Progenitor cell of endocrine pancreas (in vitro differentiated cells): ENCODE measurements around the gene CEP250. TPM values are rescaled to one million over a fixed set of nuclear protein-coding genes. Genes with fewer than 3 reads are reported as not detected.

Experiments
- DNase-seq: peaks from one replicate; pipeline ENCODE4 v3.0.0; 2021; ENCODE audit warnings: low spot score; ENCODE audit not compliant: unreplicated experiment
- H3K27ac Mint-ChIP-seq: 2 replicates; pipeline ENCODE4 v1.8.0; 2021; ENCODE audit warnings: mild to moderate bottlenecking, moderate library complexity, mixed read lengths
- H3K27me3 Mint-ChIP-seq: 2 replicates; pipeline ENCODE4 v1.8.0; 2021; ENCODE audit warnings: mixed read lengths
- H3K36me3 Mint-ChIP-seq: 2 replicates; pipeline ENCODE4 v1.8.0; 2022; ENCODE audit warnings: mixed read lengths; ENCODE audit not compliant: insufficient read depth
- H3K4me1 Mint-ChIP-seq: 2 replicates; pipeline ENCODE4 v1.8.0; 2021; ENCODE audit warnings: low read depth, mixed read lengths
- H3K4me3 Mint-ChIP-seq: 2 replicates; pipeline ENCODE4 v1.8.0; 2021; ENCODE audit warnings: low read depth, mild to moderate bottlenecking, moderate library complexity, mixed read lengths
- H3K9me3 Mint-ChIP-seq: 2 replicates; pipeline ENCODE4 v1.8.0; 2021; ENCODE audit warnings: low read depth, mixed read lengths
- CTCF ChIP-seq: fragments of 200-600 bp; sonication (generic); IDR thresholded peaks from one replicate; pipeline ENCODE4 v1.5.0; 2021; ENCODE audit warnings: antibody characterized with exemption, mild to moderate bottlenecking; ENCODE audit not compliant: unreplicated experiment
- microRNA-seq: library from miRNA; unstranded; fragments of <30 nt; microRNA quantifications from one replicate; pipeline ENCODE4 v1.1.0, GENCODE V29; 2020; ENCODE audit warnings: borderline number of aligned reads; ENCODE audit not compliant: unreplicated experiment
- total RNA-seq: library from RNA; stranded (reverse); gene quantifications from 2 replicates; pipeline ENCODE4 v1.2.1, GENCODE V29; 2021

CEP250 gene
- total RNA-seq, 1 donor from 2014 or later: 76.9 TPM

GRCh38 chr20:35564905-35565304, 109.5 kb downstream of the CEP250 start:
- TF ChIP-seq CTCF: no peak
- H3K36me3 Mint-ChIP-seq: no peaks in the 10 kb centered on the region
- H3K9me3 Mint-ChIP-seq: no peaks in the 10 kb centered on the region
- no peak overlapping the region for H3K4me3 Mint-ChIP-seq
- DNase-seq: no peak
- H3K27me3 Mint-ChIP-seq: no peaks in the 10 kb centered on the region
- H3K4me1 Mint-ChIP-seq: peaks cover 2% of the 10 kb centered on the region
- no peak overlapping the region for H3K27ac Mint-ChIP-seq

- H3K4me1 Mint-ChIP-seq: peaks cover 2% of the 10 kb centered on the region
- no peak overlapping the region for H3K27ac Mint-ChIP-seq
- no peak for DNase-seq
These were observed 113.2 kb downstream of the CEP250 start for GRCh38 chr20:35568645-35569044.

More at GRCh38 chr20:35568645-35569044, 113.2 kb downstream of the CEP250 start:
- TF ChIP-seq CTCF: peak; percentile 53
- H3K36me3 Mint-ChIP-seq: no peaks in the 10 kb centered on the region
- H3K27me3 Mint-ChIP-seq: no peaks in the 10 kb centered on the region
- peaks cover 4% of the 10 kb centered on the region for H3K9me3 Mint-ChIP-seq
- H3K4me3 Mint-ChIP-seq: no peak overlapping the region

Small RNAs within 50 kb of the gene (microRNA-seq; reads per million reads assigned to microRNA genes)
- gene MIR1289-1: not detected

Other genes with a start within 250 kb of the CEP250 start
- gene MMP24, start 228.9 kb upstream of the CEP250 start, total RNA-seq: 3.4 TPM in 2 replicates
- gene MMP24OS, start 177.5 kb upstream of the CEP250 start, total RNA-seq: 55.6 and 59.1 TPM in 2 replicates
- 108 and 109 TPM in 2 replicates for gene EIF6, start 170.8 kb upstream of the CEP250 start, total RNA-seq
- not detected in 2 replicates for gene FAM83C, start 163.2 kb upstream of the CEP250 start, total RNA-seq
- gene UQCC1, start 43.6 kb upstream of the CEP250 start, total RNA-seq: 59.2 and 65.0 TPM in 2 replicates
- gene GDF5, start 17.4 kb upstream of the CEP250 start, total RNA-seq: not detected in 2 replicates
- gene C20orf173, start 74.1 kb downstream of the CEP250 start, total RNA-seq: not detected in 2 replicates
- gene ERGIC3, start 86.5 kb downstream of the CEP250 start, total RNA-seq: 286 and 290 TPM in 2 replicates
- gene SPAG4, start 160.2 kb downstream of the CEP250 start, total RNA-seq: 1.1 and 2.5 TPM in 2 replicates
- 293 and 298 TPM in 2 replicates for gene CPNE1, start 209.3 kb downstream of the CEP250 start, total RNA-seq
- gene RBM12, start 209.3 kb downstream of the CEP250 start, total RNA-seq: 157 and 161 TPM in 2 replicates
- 13.7 and 16.8 TPM in 2 replicates for gene NFS1, start 243.8 kb downstream of the CEP250 start, total RNA-seq
- gene ROMO1, start 243.8 kb downstream of the CEP250 start, total RNA-seq: 129 and 140 TPM in 2 replicates